ENCODE results near the gene TUSC2.
"Not testable (repeated sequence)": the region's sequence is repeated elsewhere in the genome, so short reads cannot be mapped to it uniquely, and the experiment has no call there.

Gene TUSC2

GRCh38 chr3:50297896-50298725, 29.9 kb downstream of the TUSC2 start:
- DNase-seq (ENCODE audit: extremely low spot score, insufficient read length, low read depth) (no peak), FAIRE-seq (no peak)

GRCh38 chr3:50297384-50297775, 30.6 kb downstream of the TUSC2 start:
- no peak for DNase-seq (ENCODE audit: extremely low spot score, insufficient read length, low read depth)
- FAIRE-seq: no peak

GRCh38 chr3:50296721-50297383, 31.2 kb downstream of the TUSC2 start:
- FAIRE-seq: no peak

GRCh38 chr3:50295553-50296431, 32.2 kb downstream of the TUSC2 start:
- DNase-seq (ENCODE audit: extremely low spot score, insufficient read length, low read depth) (no peak), FAIRE-seq (no peak)

More at GRCh38 chr3:50296721-50297383, 31.2 kb downstream of the TUSC2 start:
- DNase-seq (ENCODE audit: extremely low spot score, insufficient read length, low read depth): no peak

GRCh38 chr3:50294492-50295403, 33.3 kb downstream of the TUSC2 start:
- no peak for FAIRE-seq

GRCh38 chr3:50294089-50294488, 33.9 kb downstream of the TUSC2 start:
- DNase-seq (ENCODE audit: extremely low spot score, insufficient read length, low read depth): no peak
- FAIRE-seq: no peak

More at GRCh38 chr3:50294492-50295403, 33.3 kb downstream of the TUSC2 start:
- DNase-seq (ENCODE audit: extremely low spot score, insufficient read length, low read depth): no peak

- no peak for FAIRE-seq
- DNase-seq (ENCODE audit: extremely low spot score, insufficient read length, low read depth): no peak
Measured at GRCh38 chr3:50293079-50293801, 34.8 kb downstream of the TUSC2 start.

- DNase-seq (ENCODE audit: extremely low spot score, insufficient read length, low read depth): peak; percentile 89
- peak; percentile 100 for FAIRE-seq
Measured at GRCh38 chr3:50292159-50293078, 35.6 kb downstream of the TUSC2 start, which contains the start of gene IFRD2. TSS of gene IFRD2 (minus strand) at chr3:50292429. CDS start at chr3:50292274, 155 bp downstream.

GRCh38 chr3:50290161-50290641, 37.8 kb downstream of the TUSC2 start:
- DNase-seq (ENCODE audit: extremely low spot score, insufficient read length, low read depth): no peak

GRCh38 chr3:50289130-50289529, 38.9 kb downstream of the TUSC2 start:
- no peak for DNase-seq (ENCODE audit: extremely low spot score, insufficient read length, low read depth)
- FAIRE-seq: no peak

More at GRCh38 chr3:50290161-50290641, 37.8 kb downstream of the TUSC2 start:
- no peak for FAIRE-seq

GRCh38 chr3:50288387-50289007, 39.5 kb downstream of the TUSC2 start:
- no peak for FAIRE-seq
- DNase-seq (ENCODE audit: extremely low spot score, insufficient read length, low read depth): no peak

GRCh38 chr3:50287262-50287661, 40.8 kb downstream of the TUSC2 start:
- no peak for FAIRE-seq

GRCh38 chr3:50286322-50287227, 41.4 kb downstream of the TUSC2 start:
- no peak for FAIRE-seq
- no peak for DNase-seq (ENCODE audit: extremely low spot score, insufficient read length, low read depth)

More at GRCh38 chr3:50287262-50287661, 40.8 kb downstream of the TUSC2 start:
- no peak for DNase-seq (ENCODE audit: extremely low spot score, insufficient read length, low read depth)

- FAIRE-seq; DNase-seq (ENCODE audit: extremely low spot score, insufficient read length, low read depth): not testable (repeated sequence)
Measured at GRCh38 chr3:50284121-50284520, 43.9 kb downstream of the TUSC2 start.

- FAIRE-seq: no peak
- no peak for DNase-seq (ENCODE audit: extremely low spot score, insufficient read length, low read depth)
Measured at GRCh38 chr3:50279255-50280016, 48.6 kb downstream of the TUSC2 start.
